ENCODE data around the gene MRGPRG. TPM values are rescaled to one million over a fixed set of nuclear protein-coding genes. Genes with fewer than 3 reads are reported as not detected.
"Not testable (repeated sequence)": the region's sequence is repeated elsewhere in the genome, so short reads cannot be mapped to it uniquely, and the experiment has no call there.

The MRGPRG gene
- total RNA-seq (2014; rRNA removed; shearing (Covaris generic); ENCODE audit: low replicate concordance) = not detected in 2 replicates

GRCh38 chr11:3218483-3219280 lies at the start of gene MRGPRG:
Gene MRGPRG, minus strand, starts transcription at chr11:3218813. Its CDS starts 0 bp downstream, at chr11:3218813.
- in situ Hi-C loops (cut with HindIII; ENCODE audit: low pct_unique_long_range_greater_than_20kb, low sequenced_read_pairs) = no loop called here

GRCh38 chr11:3262548-3262947 lies 43.9 kb upstream of the MRGPRG start:
- in situ Hi-C loops (cut with HindIII; ENCODE audit: low pct_unique_long_range_greater_than_20kb, low sequenced_read_pairs); DNase-seq (ENCODE audit: low read depth): not testable (repeated sequence)

More at GRCh38 chr11:3218483-3219280, at the start of gene MRGPRG:
- no peak for DNase-seq (ENCODE audit: low read depth)

DNA sequence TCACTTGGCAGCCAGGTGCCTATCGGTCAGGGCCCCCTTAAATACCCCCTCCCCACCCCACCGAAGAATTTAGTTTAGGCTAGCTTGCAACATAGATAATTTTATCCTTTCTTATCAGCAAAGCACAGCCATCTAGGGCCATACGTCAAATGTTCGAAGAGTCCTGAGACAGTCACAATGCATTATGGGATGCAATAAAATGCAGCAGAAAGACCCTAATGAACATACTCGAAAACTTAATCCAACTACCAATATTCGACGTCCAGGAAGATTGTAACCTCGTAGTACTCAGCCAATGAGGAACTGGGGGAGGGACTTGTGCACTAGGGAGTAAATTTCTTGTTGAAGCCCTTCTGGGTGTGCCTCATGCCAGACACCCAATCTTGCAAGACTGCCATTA lies 43.2 kb upstream of the MRGPRG start:
- DNase-seq (ENCODE audit: low read depth); in situ Hi-C loops (cut with HindIII; ENCODE audit: low pct_unique_long_range_greater_than_20kb, low sequenced_read_pairs): not testable (repeated sequence)

DNA sequence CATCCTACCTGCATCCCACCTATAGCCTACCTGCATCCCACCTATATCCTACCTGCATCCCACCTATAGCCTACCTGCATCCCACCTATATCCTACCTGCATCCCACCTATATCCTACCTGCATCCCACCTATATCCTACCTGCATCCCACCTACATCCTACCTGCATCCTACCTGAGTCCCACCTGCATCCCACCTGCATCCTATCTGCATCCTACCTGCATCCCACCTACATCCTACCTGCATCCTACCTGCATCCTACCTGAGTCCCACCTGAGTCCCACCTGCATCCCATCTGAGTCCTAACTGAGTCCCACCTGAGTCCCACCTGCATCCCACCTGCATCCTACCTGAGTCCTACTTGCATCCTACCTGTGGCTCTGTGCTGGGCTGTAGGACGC lies 38.9 kb upstream of the MRGPRG start:
- in situ Hi-C loops (cut with HindIII; ENCODE audit: low pct_unique_long_range_greater_than_20kb, low sequenced_read_pairs) = not testable (repeated sequence)

DNA sequence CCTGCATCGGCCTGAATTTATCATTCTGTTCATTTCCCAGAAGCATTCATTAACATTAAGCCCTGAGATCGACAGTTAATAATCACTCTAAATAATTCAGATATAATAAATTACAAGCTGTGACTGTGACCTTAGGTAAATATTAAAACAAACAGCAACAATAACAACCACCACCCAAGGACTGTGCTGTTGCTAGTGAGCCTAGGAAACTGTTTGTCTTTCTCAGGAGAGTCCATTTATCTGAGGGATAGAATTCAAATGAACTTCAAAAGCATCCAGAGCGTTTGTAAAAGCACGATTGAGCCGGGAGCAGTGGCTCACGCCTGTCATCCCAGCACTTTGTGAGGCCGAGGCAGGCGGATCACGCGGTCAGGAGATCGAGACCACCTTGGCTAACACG lies 36.6 kb upstream of the MRGPRG start:
- DNase-seq (ENCODE audit: low read depth); in situ Hi-C loops (cut with HindIII; ENCODE audit: low pct_unique_long_range_greater_than_20kb, low sequenced_read_pairs): not testable (repeated sequence)

More for the DNA sequence above, 38.9 kb upstream of the MRGPRG start:
- not testable (repeated sequence) for DNase-seq (ENCODE audit: low read depth)

- DNase-seq (ENCODE audit: low read depth); in situ Hi-C loops (cut with HindIII; ENCODE audit: low pct_unique_long_range_greater_than_20kb, low sequenced_read_pairs): not testable (repeated sequence)
Observed at GRCh38 chr11:3254773-3255172, 36.2 kb upstream of the MRGPRG start.

DNA sequence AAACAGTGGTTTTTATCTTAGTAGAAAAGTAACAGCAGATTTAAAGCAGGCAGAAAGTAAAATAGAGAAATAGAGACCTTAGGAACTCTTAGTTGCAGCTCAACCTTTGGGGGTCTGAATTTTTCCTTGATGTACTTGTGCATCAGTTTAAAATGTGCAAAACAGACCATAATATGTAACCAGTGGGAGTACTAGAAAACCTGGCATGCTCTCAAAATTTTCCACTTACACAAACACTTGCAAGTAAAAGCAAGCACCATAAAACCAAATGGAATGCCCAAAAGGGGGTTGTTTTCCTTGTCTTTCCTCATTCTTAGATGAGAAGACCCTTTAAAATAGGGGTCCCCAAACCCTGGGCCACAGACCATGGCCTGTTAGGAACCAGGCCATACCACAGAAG lies 26.5 kb upstream of the MRGPRG start:
- in situ Hi-C loops (cut with HindIII; ENCODE audit: low pct_unique_long_range_greater_than_20kb, low sequenced_read_pairs) = no loop called here
- DNase-seq (ENCODE audit: low read depth) = no peak

- DNase-seq (ENCODE audit: low read depth) = no peak
- in situ Hi-C loops (cut with HindIII; ENCODE audit: low pct_unique_long_range_greater_than_20kb, low sequenced_read_pairs) = no loop called here
Observed at GRCh38 chr11:3243880-3244279, 25.3 kb upstream of the MRGPRG start.

DNA sequence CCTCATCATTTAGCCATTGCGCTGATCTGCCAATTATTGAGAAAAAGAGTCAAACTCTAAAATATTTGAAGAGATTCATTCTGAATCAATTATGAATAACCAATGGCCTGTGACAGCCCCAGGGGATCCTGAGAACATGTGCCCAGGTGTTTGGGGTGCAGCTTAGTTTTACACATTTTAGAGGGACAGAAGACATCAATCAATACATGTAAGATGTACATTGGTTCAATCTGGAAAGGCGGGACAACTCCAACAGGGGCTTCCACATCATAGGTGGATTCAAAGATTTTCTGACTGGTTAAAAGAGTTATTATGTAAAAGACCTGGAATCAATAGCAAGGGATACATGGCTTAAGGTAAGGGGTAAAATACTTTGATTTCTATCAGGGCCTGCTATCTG lies 18.5 kb upstream of the MRGPRG start:
- in situ Hi-C loops (cut with HindIII; ENCODE audit: low pct_unique_long_range_greater_than_20kb, low sequenced_read_pairs) = no loop called here
- no peak for DNase-seq (ENCODE audit: low read depth)

DNA sequence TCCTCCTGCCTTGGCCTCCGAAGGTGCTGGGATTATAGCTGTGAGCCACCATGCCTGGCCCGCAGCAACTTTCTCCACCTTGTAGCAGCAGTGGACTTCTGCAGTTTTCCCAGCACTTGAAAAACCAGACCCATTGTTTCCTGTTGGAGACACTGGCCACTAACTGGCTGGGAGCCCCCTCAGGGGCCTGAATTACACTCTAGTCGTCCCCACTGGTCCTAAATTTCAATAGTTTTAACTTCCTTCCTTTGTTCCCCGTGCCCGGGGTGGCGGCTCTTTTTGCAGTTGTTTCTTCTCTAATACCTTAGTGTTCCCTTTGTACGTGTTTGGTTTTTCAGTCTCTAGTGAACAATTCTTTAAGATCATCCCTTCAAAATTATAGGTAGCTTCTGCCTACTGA lies 16.2 kb upstream of the MRGPRG start:
- in situ Hi-C loops (cut with HindIII; ENCODE audit: low pct_unique_long_range_greater_than_20kb, low sequenced_read_pairs) = no loop called here

GRCh38 chr11:3232956-3233355 lies 14.3 kb upstream of the MRGPRG start:
- in situ Hi-C loops (cut with HindIII; ENCODE audit: low pct_unique_long_range_greater_than_20kb, low sequenced_read_pairs) = no loop called here
- DNase-seq (ENCODE audit: low read depth) = no peak

More for the DNA sequence above, 16.2 kb upstream of the MRGPRG start:
- DNase-seq (ENCODE audit: low read depth) = no peak

- in situ Hi-C loops (cut with HindIII; ENCODE audit: low pct_unique_long_range_greater_than_20kb, low sequenced_read_pairs) = no loop called here
- no peak for DNase-seq (ENCODE audit: low read depth)
Observed at GRCh38 chr11:3231851-3232744, 13.5 kb upstream of the MRGPRG start, which contains the start of gene MRGPRE. Gene MRGPRE, minus strand, starts transcription at chr11:3232417. Its CDS starts 3,618 bp downstream, at chr11:3228799.

DNA sequence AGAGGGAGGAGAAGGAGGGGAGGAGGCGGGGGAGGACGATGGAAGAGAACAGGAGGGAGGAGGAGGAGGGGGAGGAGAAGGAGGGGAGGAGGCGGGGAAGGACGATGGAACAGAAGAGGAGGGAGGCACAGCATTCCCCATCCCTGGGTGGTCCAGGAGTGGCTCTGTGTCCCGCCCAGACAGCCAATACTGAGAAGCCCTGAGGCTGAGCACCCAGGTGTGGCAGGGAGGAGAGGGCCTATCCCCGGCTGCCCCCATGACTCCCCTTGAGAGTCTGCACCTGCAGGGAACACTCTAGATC lies 12.9 kb upstream of the MRGPRG start:
- in situ Hi-C loops (cut with HindIII; ENCODE audit: low pct_unique_long_range_greater_than_20kb, low sequenced_read_pairs) = no loop called here
- no peak for DNase-seq (ENCODE audit: low read depth)

DNA sequence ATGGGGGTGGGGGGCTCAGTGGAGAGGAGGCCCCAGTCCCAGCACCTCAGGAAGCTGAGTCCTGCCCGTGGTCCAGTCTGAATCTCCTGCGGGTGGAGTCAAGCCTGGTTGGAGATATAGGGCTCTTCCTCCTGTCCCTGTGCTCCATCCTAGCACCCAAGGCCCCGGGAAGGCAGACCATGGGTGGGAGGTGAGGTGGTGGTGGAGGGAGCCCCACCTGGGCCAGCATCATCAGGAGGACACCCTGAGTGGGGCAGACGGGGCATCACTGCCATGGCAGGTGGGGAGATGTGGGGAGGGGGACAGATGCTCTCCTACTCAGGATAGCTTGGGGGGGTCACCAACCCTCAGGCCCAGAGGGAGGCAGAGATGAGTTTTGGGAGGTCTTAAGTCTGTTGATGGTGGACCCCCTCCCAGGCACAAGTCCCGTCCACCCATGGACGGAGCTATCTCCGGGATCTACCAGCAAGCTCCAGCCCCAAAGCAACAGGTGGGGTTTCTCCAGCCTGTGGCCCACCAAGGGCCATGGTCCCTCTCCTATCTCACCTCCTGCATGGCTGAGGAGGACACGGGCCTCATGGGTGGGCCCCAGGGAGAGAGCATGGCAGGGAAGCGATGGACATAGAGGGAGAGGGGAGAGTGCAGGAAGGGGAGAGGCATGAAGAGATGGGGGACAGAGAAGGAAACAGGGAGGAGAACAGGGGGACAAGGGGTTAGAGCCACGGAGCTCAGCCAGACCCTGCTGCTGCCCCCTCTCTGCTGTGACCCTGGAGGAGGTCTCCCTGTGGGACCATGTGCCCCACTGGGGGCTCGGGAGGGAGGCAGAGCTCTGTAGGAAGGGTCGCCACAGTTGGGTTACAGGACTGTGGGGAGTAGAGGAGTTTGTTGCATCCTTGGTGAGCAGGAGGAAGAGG lies 12.3 kb upstream of the MRGPRG start:
- in situ Hi-C loops (cut with HindIII; ENCODE audit: low pct_unique_long_range_greater_than_20kb, low sequenced_read_pairs) = no loop called here
- no peak for DNase-seq (ENCODE audit: low read depth)

- in situ Hi-C loops (cut with HindIII; ENCODE audit: low pct_unique_long_range_greater_than_20kb, low sequenced_read_pairs) = no loop called here
- DNase-seq (ENCODE audit: low read depth) = no peak
Observed at GRCh38 chr11:3229673-3230630, 11.3 kb upstream of the MRGPRG start.

- in situ Hi-C loops (cut with HindIII; ENCODE audit: low pct_unique_long_range_greater_than_20kb, low sequenced_read_pairs) = no loop called here
- DNase-seq (ENCODE audit: low read depth) = no peak
Observed at GRCh38 chr11:3228445-3228829, 9.8 kb upstream of the MRGPRG start.
